A204.1 (cell line): ENCODE results near the gene LRIG1.

Source experiments
- FAIRE-seq: peaks from 2 replicates; lab custom pipeline; 2012; peaks lifted over from hg19 to GRCh38; lab: Jason Lieb, UNC

Gene LRIG1

GRCh38 chr3:66502981-66503380 lies 2.2 kb upstream of the LRIG1 start:
- FAIRE-seq, result no peak

GRCh38 chr3:66502245-66502874 lies 1.5 kb upstream of the LRIG1 start:
- FAIRE-seq, result no peak

- no peak for FAIRE-seq
Measured at GRCh38 chr3:66501483-66502244, 842 bp upstream of the LRIG1 start.

- FAIRE-seq, result no peak
Measured at GRCh38 chr3:66499881-66500575, 794 bp downstream of the LRIG1 start.

- no peak for FAIRE-seq
Measured at GRCh38 chr3:66498687-66499621, 1.9 kb downstream of the LRIG1 start.

DNA sequence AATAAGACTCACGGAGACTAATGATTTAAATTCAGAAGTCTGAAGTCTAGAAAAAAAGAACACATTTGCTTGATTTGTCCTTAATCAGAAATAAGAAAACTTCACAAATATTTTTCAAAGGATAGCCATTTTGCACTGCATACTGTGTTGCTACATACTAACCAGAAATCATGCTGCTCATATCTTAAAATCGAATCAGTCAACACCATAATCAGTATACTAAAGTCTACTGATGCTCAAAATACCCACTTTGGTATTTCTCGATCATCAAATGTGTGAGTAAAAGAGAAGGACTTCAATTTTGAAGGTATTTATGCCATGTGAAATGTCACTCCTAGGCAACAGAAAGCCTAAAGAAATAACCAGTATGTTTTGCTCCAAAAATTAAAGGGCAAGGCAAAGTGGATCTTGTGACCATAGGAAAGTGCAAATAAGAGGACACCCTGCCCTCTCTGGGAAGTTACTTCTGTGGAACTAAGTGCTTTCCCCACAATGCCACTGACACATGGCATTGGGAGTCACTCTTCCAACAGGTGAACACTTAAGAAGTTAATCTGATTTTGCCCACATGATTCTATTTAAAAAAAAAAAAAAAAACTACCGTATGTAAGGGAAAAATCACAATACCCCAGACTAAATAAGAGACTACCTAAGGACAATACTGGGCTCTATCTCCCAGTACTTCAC lies 2.7 kb downstream of the LRIG1 start:
- FAIRE-seq, result no peak

DNA sequence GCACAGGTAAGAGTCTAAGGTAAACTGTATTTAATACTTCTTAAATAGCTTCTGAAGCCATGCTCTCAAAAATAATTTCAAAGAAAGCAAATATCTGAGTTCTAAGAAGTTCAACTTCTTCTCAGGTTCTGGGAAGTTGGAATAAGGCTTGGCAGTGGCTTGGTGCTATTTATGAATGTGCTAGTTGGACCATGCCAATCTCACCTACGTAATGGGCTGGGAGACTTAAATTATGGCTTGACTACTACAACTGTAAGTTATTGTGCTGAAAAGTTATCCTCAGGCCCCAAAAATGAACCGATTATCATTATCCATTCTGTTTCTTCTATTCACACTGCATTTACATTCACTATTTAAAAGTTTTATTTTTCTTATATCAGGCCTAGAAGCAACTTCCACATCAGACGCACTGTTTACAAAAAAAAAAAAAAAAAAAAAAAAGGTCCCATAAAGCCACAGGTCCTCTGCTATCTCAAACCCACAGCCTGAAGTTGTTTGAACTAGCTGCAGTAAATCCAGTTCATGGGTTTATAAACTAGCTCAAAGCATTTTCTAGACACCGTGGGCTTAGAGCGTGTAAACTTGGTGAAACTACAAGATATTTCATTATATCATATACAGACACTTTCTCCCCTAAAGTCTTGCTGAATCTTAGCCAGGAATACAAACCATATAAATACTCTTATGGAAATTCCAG lies 3.4 kb downstream of the LRIG1 start:
- no peak for FAIRE-seq

- no peak for FAIRE-seq
Measured at GRCh38 chr3:66496746-66497145, 4.1 kb downstream of the LRIG1 start.

DNA sequence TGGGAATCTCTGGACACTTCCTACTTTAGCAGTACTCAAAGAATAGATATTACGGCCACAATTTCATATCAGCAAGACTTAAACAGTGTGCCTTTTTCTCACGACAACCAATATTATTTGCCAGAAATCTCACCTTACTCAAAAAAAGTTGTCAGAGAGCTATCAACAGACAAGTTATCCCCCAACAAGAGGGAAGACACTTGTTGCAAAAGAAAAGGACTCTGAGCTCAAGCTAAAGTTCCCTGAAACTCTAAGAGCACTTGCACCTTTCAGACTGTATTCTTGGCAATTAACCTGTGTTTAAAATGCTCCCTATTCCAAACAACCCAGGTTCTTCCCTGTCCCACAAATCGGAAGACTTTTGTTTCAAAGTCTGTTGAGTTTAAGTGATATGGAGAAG lies 4.5 kb downstream of the LRIG1 start:
- FAIRE-seq, result no peak

- no peak for FAIRE-seq
Measured at GRCh38 chr3:66495668-66496045, 5.2 kb downstream of the LRIG1 start.

- FAIRE-seq, result no peak
Measured at GRCh38 chr3:66494959-66495667, 5.7 kb downstream of the LRIG1 start.

GRCh38 chr3:66493458-66494099 lies 7.2 kb downstream of the LRIG1 start:
- no peak for FAIRE-seq

DNA sequence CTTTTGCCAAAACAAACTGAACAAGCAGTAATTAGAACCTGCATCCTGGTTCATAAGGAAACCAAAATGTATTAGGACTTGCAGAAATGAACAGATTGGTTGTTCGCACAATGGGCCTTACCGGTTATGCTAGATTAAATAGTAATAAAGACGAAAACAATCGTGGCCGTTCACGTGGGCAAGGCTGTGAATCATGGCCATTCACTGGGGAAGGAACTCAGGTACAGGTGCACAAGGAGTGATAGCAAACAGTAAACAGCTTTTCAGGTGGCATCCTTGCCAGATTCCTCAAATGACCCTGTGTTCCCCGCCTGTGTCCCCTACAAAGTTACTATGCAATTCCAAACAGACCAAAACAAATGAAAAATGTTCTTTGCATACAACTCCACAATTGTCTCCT lies 8.2 kb downstream of the LRIG1 start:
- no peak for FAIRE-seq

GRCh38 chr3:66492071-66492470 lies 8.8 kb downstream of the LRIG1 start:
- FAIRE-seq, result no peak

DNA sequence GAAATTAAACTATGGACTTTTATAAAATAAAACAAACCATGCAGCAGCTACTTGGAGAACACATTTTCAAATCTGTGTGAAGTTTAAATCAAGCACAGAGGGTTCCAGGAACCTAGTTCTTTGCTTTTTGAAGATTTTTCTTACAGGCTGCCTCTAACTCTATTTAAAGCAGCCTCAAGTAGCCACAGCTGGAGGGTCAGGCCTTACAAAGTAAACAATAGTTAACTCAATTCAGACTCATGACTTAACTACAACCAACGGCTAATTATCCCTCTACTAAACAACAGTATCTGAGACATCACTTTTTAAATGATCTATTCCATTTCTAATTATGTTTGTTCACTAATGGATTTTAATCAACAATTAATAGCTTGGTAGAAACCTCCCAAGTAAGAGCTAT lies 9.8 kb downstream of the LRIG1 start:
- FAIRE-seq, result no peak

DNA sequence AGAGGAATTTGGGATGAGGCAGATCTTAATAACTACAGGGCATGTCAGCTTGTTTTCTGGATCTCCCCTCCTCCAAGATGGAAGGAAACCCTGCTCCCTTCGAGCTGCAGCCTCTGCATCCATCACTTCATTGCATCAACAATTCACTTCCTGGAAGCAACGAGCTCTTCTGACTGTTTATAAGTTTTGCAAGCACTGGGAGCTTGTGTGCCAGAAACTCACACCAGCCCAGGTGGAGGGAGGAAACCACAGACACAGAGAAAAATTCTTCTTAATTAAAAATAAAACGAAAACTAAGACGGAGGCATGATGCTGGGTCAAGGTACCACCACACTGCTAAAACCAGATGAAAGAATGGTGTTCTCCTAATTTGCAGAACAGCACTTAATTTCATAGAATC lies 10.6 kb downstream of the LRIG1 start:
- FAIRE-seq, result no peak

- FAIRE-seq, result no peak
Measured at GRCh38 chr3:66489581-66489980, 11.2 kb downstream of the LRIG1 start.

- FAIRE-seq, result no peak
Measured at GRCh38 chr3:66489115-66489514, 11.7 kb downstream of the LRIG1 start.

DNA sequence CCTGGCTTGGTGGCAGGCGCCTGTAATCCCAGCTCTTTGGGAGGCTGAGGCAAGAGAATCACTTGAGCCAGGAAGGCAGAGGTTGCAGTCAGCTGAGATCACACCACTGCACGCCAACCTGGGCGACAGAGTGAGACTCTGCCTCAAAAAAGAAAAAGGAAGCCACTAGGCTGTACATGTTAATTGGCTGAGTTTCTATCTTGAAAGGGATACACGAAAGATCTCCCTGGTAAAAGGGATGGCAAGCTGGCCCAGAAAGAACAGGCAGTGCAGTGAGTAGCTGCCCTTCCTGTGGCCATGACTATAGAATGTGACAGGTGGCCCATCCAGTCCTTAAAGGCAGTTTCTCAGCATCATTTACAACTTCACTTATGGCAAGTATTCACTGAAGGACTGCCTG lies 12.3 kb downstream of the LRIG1 start:
- no peak for FAIRE-seq

DNA sequence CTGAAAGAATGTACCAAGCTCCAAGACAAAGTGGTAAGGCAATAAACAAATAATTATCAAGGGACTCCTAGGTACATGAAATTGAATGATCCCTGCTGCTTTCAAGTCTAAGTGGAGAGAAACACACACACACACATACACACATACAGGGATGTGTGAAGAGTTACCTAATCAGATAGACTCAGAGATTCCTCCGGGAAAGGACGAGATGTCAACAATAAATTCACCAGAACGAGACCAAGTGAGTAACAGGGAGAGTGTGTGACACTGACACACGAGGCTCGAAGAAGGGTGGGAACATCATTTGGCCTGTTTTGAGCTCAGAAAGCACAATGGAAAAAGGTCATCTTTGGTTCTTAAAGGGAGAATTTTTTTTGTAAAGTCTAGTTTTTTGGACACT lies 13.4 kb downstream of the LRIG1 start:
- FAIRE-seq, result no peak
